Choroid plexus epithelial cell (primary cell): ENCODE measurements around the gene PDCD11.
"Not testable (repeated sequence)": the region's sequence is repeated elsewhere in the genome, so short reads cannot be mapped to it uniquely, and the experiment has no call there.

Experiments
- DNase-seq: peaks from one replicate; pipeline ENCODE4 v3.0.0-alpha.2; 2010; ENCODE audit warnings: low read depth
- H3K4me3 ChIP-seq: 2 replicates; pipeline ENCODE4 v1.5.1; 2011; ENCODE audit warnings: low read depth, mild to moderate bottlenecking, control low read depth, low read length, moderate library complexity
- TF ChIP-seq, protein P1 (sequence below): conservative IDR thresholded peaks from 2 replicates; pipeline ENCODE4 v1.5.1; 2011; ENCODE audit warnings: low read depth, mild to moderate bottlenecking, control low read depth, inconsistent platforms, low read length, moderate library complexity

Gene PDCD11, protein sequence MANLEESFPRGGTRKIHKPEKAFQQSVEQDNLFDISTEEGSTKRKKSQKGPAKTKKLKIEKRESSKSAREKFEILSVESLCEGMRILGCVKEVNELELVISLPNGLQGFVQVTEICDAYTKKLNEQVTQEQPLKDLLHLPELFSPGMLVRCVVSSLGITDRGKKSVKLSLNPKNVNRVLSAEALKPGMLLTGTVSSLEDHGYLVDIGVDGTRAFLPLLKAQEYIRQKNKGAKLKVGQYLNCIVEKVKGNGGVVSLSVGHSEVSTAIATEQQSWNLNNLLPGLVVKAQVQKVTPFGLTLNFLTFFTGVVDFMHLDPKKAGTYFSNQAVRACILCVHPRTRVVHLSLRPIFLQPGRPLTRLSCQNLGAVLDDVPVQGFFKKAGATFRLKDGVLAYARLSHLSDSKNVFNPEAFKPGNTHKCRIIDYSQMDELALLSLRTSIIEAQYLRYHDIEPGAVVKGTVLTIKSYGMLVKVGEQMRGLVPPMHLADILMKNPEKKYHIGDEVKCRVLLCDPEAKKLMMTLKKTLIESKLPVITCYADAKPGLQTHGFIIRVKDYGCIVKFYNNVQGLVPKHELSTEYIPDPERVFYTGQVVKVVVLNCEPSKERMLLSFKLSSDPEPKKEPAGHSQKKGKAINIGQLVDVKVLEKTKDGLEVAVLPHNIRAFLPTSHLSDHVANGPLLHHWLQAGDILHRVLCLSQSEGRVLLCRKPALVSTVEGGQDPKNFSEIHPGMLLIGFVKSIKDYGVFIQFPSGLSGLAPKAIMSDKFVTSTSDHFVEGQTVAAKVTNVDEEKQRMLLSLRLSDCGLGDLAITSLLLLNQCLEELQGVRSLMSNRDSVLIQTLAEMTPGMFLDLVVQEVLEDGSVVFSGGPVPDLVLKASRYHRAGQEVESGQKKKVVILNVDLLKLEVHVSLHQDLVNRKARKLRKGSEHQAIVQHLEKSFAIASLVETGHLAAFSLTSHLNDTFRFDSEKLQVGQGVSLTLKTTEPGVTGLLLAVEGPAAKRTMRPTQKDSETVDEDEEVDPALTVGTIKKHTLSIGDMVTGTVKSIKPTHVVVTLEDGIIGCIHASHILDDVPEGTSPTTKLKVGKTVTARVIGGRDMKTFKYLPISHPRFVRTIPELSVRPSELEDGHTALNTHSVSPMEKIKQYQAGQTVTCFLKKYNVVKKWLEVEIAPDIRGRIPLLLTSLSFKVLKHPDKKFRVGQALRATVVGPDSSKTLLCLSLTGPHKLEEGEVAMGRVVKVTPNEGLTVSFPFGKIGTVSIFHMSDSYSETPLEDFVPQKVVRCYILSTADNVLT (N-terminal part only)

DNA sequence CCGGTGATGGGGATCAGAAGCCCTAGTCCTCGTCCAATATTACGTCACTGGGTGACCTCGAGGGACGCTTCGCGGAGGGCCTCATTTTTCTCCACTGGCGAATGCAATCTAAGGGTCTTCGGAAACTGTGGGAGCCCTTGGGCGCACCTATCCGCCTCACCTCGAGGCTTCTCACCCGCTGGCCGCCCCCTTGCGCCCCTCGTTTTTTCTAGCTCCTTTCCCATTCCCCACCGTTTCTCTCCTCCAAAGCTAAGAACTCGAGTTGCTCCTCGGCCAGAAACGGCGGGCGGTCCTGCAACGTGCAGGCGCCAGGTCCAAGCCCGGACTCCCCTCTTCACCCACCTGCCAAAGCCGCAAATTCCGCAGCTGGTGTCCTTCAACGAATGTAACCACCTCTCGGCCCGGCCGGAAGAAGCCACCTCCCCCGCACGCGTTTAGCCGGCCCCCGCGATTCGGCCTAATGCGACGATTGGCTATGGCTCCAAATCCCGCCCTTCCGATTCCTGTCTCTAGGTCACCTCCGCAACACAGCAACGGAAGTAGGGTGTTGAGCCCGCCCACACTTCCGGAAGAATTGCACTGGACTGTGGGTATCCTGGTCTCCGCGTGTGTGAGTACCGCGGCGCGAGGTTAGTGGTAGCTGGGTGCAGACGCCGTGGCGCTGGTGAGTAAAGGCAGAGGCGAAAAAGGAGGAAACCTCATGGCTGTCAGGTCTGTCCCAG is at the start of gene PDCD11, which contains the start of gene ATP5MK:
Gene PDCD11 (plus strand): TSS at position 560 of the 722 bp plus-strand sequence. CDS start 1,801 bp downstream, outside the sequence.
Gene ATP5MK (minus strand): TSS at position 409 of the 722 bp plus-strand sequence. CDS start 4,018 bp downstream, outside the sequence.
- TF ChIP-seq, protein P1, sequence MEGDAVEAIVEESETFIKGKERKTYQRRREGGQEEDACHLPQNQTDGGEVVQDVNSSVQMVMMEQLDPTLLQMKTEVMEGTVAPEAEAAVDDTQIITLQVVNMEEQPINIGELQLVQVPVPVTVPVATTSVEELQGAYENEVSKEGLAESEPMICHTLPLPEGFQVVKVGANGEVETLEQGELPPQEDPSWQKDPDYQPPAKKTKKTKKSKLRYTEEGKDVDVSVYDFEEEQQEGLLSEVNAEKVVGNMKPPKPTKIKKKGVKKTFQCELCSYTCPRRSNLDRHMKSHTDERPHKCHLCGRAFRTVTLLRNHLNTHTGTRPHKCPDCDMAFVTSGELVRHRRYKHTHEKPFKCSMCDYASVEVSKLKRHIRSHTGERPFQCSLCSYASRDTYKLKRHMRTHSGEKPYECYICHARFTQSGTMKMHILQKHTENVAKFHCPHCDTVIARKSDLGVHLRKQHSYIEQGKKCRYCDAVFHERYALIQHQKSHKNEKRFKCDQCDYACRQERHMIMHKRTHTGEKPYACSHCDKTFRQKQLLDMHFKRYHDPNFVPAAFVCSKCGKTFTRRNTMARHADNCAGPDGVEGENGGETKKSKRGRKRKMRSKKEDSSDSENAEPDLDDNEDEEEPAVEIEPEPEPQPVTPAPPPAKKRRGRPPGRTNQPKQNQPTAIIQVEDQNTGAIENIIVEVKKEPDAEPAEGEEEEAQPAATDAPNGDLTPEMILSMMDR: peak; percentile 43
- DNase-seq: peak; percentile 99
- peak within 1 kb of the TSS; percentile 97 for H3K4me3 ChIP-seq

DNA sequence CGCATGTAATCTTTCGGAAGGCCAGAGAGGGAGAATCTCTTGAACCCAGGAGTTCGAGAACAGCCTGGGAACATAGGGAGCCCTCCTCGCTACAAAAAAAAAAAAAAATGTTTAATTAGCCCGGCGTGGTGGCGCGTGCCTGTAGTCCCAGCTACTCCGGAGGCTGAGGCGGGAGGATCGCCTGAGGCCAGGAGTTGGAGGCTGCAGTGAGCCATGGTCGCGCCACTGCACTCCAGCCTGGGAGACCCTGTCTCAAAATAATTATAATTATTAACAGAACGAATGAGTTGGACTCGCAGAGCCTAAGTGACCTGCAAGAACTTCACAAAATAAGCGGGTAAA is 46.3 kb upstream of the PDCD11 start:
- TF ChIP-seq, protein P1: no peak

DNA sequence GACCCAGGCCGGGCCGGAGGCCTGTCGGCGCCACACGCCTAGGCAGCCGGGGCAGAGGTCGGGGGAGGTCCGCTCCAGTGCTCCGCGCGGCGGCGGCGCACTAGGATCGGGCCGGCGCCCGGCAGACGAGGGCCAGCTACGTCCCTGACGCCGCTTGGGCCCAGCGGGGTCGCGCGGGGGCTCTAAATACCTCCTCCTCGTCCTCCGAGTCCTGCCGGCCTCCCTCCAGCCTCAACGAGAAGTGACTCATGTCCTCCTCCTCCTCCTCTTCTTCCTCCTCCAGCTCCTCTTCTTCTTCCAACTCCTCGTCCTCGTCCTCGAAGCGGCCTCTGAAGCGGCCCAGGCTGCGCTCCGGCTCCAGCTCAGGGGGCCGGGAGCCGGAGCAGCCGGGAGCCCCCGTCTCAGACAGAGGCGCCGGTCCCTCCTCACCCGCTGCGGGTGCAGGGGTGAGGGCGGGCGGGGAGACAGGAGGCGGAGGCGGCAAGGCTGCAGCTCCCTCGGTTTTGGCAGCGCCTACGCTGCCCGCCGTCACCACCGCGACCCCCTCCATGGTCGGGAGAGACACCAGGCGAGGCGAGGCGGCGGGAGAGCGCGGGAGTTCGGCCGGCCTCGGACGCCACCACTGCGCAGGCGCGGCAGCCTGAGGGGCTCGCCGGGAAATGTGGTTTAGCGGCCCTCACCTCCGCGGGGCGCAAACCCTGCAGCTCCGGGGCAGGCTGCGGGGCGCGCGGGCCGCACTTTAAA is 45.7 kb upstream of the PDCD11 start, which contains the start of gene PCGF6:
Gene PCGF6 (minus strand): TSS at position 624 of the 744 bp plus-strand sequence. CDS start 74 bp downstream, at position 550.
- peak within 1 kb of the TSS; percentile 74 for H3K4me3 ChIP-seq
- TF ChIP-seq, protein P1: no peak
- DNase-seq: peak; percentile 78

More for the DNA sequence above, 46.3 kb upstream of the PDCD11 start:
- DNase-seq: no peak
- peak overlapping the region; percentile 74 for H3K4me3 ChIP-seq

DNA sequence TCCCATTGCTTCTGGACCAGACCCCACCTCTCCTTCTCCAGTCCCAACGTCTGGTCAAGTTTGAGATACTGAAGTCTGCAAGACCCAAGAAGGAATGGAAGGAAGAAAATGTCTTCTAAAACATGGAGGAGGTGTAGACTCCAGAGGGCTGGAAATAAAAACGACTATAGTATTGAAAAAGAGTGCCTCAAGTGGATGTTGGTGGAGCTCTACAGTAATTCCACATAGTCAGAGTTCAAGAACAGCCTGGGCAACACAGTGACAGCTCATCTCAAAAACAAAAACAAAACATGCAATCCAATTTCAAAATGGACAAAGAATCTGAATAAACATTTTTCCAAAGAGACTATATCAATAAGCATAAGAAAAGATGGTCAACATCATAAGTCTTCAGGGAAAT is 43.1 kb upstream of the PDCD11 start:
- TF ChIP-seq, protein P1: no peak
- no peak overlapping the region for H3K4me3 ChIP-seq
- peak; percentile 17 for DNase-seq

DNA sequence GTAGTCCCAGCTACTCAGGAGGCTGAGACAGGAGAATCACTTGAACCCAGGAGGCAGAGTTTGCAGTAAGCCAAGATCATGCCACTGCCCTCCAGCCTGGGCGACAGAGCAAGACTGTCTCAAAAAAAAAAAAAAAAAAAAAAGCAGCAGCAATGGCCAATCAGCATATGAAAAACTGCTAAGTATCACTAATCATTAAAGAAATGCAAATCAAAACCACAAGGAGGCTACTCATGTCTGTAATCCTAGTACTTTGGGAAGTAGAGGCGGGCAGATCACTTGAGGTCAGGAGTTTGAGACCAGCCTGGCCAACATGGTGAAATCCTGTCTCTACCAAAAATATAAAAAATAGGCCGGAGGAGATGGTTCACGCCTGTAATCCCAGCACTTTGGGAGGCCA is 41.9 kb upstream of the PDCD11 start:
- not testable (repeated sequence) for H3K4me3 ChIP-seq, DNase-seq

DNA sequence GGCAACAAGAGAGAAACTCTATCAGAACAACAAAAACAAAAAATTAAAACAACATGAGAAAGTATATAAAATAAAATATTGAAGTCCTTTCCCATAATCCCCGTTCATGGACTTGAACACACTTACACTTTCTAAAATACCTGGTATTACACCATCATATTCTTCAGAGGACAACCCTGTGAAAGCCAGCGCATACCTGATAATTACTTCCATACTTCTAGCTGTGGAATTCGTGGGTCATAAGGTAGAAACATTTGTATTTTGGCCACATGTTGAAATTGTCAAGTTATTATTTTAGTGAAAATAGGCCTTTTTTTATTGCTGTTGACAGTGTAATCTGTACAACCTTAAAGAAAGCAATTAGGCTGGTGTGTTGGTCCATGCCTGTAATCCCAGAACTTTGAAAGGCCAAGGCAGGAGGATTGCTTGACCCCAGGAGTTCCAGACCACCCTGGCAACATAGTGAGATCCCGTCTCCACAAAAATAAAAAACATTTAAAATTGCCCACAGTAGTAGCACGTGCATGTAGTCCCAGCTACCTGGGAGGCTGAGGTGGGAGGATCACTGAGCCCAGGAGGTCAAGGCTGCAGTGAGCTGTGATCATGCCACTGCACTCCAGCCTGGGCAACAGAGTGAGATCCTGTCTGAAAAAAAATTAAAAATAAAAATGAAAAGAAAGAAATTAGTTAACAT is 40.4 kb upstream of the PDCD11 start:
- no peak overlapping the region for H3K4me3 ChIP-seq
- DNase-seq: no peak
- TF ChIP-seq, protein P1: no peak

DNA sequence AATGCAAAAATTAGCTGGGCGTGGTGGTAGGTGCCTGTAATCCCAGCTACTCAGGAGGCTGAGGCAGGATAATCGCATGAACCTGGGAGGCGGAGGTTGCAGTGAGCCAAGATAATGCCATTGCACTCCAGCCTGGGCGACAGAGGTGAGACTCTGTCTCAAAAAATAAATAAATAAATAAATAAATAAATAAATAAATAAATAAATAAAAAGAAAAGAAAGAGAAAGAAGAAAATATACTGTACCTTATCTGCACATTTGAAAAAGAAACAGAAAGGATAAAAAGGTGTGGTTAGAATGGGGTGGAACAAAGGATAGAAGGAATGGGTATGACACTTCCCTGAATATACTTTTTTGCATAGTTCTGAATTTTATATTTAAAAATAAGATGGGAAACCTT is 36.9 kb upstream of the PDCD11 start:
- H3K4me3 ChIP-seq, DNase-seq: not testable (repeated sequence)

DNA sequence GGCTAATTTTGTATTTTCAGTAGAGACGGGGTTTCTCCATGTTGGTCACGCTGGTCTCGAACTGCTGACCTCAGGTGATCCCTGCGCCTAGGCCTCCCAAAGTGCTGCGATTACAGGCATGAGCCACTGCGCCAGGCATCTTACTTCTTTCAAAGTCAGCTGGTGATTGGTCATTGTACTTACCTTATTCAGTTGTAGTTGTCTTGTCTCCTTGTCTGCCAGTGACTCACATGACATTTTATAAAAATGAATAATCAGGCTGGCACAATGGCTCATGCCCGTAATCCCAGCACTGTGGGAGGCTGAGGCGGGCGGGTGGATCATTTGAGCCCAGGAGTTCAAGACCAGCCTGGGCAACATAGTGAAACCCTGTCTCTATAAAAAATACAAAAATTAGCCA is 35.6 kb upstream of the PDCD11 start:
- H3K4me3 ChIP-seq, DNase-seq: not testable (repeated sequence)
